HG02588 (cell line): ENCODE measurements around the gene PTPRN2.
"Not testable (repeated sequence)": the region's sequence is repeated elsewhere in the genome, so short reads cannot be mapped to it uniquely, and the experiment has no call there.

ENCODE experiments used
- ATAC-seq: cut with Tn5 transposase; IDR thresholded peaks from one replicate; pipeline ENCODE4 v1.9.1; 2021; ENCODE audit warnings: mild to moderate bottlenecking, moderate library complexity; ENCODE audit not compliant: unreplicated experiment

PTPRN2 gene

DNA sequence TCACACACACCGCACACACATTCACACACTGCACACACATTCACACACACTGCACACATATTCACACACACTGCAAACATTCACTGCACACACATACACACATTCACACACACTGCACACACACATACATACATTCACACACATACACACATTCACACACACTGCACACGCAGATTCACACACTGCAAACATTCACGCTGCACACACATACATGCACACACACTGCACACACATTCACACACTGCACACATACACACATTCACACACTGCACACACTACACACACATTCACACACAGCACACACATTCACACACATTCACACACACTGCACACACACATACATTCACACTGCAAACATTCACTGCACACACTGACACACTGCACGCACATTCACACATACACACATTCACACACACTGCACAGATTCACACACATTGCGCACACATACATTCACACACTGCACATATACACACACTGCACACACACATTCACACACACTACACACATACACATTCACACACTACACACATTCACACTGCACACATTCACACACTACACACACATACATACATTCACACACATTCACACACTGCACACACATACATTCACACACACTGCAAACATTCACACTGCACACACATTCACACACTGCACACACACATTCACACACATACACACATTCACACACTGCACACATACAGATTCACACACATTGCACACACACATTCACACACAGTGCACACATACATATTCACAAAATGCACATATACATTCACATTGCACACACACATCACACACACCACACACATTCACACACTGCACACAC lies 325.1 kb downstream of the PTPRN2 start:
- no peak for ATAC-seq

- ATAC-seq: no peak
Observed at GRCh38 chr7:158261362-158262235, 326.0 kb downstream of the PTPRN2 start.

DNA sequence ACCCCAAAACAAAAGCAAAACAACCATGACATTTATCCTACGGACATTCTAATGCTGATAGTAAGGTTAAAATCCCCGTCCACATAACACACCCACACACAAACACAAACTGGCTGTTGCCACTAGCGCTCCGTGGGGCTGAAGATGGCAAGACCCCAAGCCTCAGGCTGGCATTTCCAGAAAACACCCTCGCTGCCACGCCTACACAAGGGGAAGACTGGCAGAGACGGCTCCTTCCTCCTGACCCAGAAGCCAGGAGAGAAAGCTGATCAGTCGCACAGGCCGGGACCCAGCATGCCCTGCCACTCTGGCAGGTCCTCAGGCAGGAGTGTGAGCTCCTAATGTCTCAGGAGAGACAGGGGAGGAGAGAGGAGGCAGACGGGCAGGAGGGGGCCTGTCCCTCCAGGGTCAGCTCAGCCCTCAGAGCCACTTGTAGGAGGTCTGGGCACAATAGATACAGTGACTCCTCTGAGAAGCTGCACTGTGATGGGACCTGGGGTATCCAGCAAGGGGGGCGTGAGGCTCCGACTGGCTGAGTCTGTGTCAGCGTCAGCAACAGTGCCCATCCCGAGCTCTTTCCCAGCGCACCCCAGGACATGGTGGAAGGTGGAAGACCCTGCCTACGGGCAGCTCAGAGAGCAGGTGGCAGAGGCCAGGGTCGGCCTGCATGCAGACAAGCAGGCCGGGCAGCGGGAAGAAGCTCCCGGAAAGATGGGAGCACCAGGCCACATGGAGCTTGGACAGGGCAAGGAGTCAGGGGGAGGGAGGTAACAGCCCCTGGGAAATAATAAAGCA lies 326.9 kb downstream of the PTPRN2 start:
- no peak for ATAC-seq

DNA sequence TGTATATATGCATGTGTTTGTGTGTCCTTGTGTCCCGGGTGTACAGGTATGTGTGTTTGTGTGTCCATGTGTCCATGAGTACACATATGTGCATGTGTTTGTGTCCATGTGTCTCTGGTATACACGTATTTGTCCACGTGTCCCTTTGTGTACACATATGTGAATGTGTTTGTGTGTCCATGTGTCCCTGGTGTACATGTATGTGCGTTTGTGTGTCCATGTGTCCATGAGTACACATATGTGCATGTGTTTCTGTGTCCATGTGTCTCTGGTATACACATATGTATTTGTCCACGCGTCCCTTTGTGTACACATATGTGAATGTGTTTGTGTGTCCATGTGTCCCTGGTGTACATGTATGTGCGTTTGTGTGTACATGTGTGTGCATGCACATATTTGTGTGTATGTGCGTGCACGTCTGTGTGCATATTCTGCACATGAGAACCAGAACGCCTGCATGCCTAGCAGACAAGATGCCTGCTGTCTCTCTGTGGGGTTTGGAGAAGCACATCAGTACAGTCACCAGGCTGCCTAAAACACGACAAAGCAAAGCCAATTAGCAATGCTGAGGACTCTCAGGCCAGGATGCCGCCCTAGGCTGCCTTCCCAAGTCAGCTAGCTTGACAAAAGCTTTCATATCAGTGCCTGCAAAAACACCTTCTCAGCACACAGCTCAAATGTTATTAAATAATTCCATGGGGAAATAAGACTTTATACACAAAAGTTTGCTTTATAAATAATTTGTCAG lies 327.8 kb downstream of the PTPRN2 start:
- no peak for ATAC-seq

DNA sequence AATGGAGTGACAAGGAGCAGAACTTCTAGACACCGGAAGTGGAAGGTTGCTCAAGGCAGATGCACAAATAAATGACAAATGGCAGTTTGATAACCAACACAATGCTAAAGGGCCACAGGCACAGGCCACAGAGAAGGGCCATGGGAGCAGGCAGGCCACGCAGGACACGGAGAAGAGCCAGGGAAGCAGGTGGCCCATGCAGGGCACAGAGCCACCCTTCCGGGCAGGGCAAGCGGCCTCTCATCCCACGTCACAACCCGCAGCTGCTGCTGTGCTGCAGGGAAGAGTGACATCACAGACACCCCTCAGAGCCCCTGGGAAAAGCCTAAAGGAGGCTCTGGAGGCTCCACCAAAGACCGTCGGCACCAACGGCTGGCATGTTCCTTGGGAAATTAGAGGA lies 328.5 kb downstream of the PTPRN2 start:
- no peak for ATAC-seq

DNA sequence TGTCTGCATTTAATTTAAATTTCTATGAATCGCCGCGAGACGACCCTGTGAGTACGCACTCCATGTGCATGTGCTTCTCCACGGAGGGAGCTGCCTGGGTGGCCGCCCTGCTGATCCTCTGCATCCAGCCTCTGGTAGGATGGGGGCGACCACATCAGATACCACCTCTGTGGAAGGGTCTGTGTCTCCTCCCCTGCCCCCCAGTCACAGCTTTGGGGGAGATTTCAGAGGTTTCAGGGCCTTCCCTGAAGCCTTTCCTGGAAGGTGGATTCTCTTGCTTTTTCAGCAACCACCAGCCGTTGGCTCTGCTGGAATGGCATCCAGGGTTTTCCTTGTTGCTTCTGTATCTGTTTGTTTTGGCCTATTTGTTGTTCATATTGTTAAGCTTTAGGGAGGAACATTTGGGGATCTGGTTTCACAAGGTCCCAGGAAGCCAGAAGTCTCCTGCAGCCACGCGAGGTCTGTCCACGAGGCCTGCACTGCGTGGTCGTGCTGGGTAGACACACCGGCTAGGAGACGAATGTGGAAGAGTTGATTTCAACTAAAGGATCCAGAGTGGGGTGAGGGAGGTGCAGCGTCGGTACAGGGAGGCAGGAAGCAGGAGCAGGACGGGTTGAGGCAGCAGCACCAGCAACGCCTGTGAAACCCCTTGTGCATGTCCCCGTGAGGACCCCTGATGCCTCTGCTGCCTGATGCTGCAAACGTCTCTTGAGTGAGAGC lies 329.1 kb downstream of the PTPRN2 start:
- no peak for ATAC-seq

GRCh38 chr7:158257516-158258410 lies 329.9 kb downstream of the PTPRN2 start:
- no peak for ATAC-seq

GRCh38 chr7:158257001-158257400 lies 330.6 kb downstream of the PTPRN2 start:
- ATAC-seq: no peak

DNA sequence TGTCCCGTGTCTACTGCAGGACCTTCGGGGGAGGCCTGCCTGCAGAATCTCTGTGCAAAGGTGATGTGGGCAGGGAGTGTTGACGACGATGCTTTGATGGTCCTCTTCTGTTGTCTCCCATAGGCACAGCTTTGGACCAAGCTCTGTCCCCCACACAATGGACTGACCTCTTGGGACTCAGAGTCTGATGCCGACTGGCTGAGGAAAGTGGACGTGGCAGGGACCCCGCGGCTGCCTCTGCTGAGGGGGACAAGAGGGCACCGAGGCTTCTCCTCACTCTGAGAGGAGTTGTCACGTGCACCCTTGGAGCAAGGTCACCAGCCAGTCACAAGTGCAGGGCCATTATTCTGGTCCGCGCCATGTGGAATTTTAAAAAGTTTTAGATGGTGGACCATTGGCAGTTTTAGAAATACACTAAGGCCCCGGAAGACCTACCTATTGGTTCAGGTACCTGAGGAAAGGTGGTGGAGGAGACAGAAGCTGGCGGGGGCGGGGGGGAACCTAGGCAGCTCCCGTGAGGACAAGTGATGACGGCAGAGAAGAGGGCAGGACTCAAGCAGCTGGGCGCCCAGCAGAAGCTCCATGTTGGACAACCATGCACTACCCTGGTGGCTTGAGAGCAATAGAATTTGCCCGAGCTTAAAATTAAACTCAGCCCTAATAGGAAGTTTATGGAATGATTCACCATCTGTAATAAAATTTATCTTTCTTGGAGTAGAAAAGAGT lies 331.4 kb downstream of the PTPRN2 start:
- no peak for ATAC-seq

- ATAC-seq: no peak
Observed at GRCh38 chr7:158255558-158255957, 332.1 kb downstream of the PTPRN2 start.

DNA sequence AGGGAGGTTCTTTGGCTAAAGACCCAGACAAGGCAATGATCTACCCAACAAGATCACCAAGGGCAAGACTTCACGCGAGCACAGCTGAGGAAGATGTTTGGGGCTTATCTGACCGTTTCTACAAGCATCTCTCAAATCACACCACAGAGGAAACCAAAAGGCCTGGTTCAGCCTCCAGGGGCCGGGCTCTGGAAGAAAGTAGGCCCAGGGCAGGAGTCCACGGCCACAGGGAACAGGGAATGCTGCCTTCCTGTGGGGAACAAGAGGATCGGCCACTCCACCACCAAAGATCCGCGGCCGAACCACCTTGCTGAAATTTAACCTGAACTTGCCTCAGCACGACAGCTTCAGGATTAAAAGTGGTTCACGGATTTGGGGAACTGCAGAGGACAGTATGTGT lies 332.5 kb downstream of the PTPRN2 start:
- ATAC-seq: no peak

- not testable (repeated sequence) for ATAC-seq
Observed at GRCh38 chr7:158253670-158254045, 334.0 kb downstream of the PTPRN2 start.

- no peak for ATAC-seq
Observed at GRCh38 chr7:158252837-158253669, 334.6 kb downstream of the PTPRN2 start.

DNA sequence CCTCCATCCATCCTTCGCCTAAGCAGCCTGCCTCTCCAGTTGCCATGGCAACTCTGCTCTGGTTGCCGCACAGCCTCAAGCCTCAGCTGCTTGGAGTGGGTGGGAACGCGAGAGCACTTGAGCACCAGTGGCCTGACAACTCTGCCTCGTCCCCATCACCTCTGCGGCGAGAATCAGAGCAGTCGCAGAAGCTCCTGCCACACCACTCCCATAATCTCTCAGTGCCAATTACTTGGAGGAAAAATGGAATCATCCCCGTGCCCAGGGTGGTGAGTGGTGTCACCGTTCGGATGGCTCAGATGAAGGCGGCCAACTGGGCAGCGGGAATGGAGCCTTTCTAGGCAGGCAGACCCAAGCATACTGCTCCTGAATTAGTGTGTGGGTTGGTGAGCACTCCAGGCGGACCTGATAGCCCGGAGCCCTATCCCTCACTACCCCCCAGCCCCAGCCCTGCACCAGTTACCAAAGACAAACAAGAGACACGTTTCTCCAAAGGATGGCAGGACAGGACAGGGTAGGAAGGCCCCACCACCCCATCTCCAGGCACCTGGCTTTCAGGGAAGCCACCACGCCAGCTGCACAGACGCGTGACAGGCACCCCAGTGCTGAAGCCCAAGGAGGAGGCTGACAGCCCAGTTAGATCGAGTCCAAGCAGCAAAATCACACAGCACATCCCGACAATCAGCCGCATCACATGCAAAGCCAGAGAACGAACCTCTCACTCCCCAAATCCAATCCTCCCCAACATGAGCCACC lies 335.4 kb downstream of the PTPRN2 start:
- ATAC-seq: no peak

GRCh38 chr7:158251061-158251965 lies 336.3 kb downstream of the PTPRN2 start:
- no peak for ATAC-seq

GRCh38 chr7:158249692-158250091 lies 337.9 kb downstream of the PTPRN2 start:
- no peak for ATAC-seq
